PC-3 (cell line): ENCODE measurements around the gene IL1B. TPM values are rescaled to one million over a fixed set of nuclear protein-coding genes. Genes with fewer than 3 reads are reported as not detected.
A peak's percentile ranks its signal among the peaks of the same experiment; 100 is the strongest.

Experiments
- ATAC-seq: fragments of 200-7000 bp; cut with Tn5 transposase; 2 replicates; pipeline ENCODE4 v1.9.1; 2020; ENCODE audit warnings: mild to moderate bottlenecking, moderate library complexity
- BruUV-seq: library from RNA; stranded (reverse); fragments of 400-500 nt; replicated peaks from 2 replicates; lab custom pipeline; 2021; lab: Mats Ljungman, UMichigan
- CTCF ChIA-PET: fragments of 300-600 bp; sonication (Branson Sonifier 250); formaldehyde crosslinking; loops from one replicate; lab custom pipeline; 2022; ENCODE audit warnings: antibody characterized with exemption; lab: Charles Lee
- POLR2A ChIA-PET: fragments of 300-600 bp; sonication (Branson Sonifier 250); formaldehyde crosslinking; loops from one replicate; lab custom pipeline; 2022; ENCODE audit warnings: antibody characterized with exemption; ENCODE audit not compliant: unreplicated experiment; lab: Charles Lee
- DNase-seq: peaks from one replicate; pipeline ENCODE4 v3.0.0-alpha.2; 2015
- H2AFZ ChIP-seq: fragments of 300-600 bp; sonication (generic); 2 replicates; pipeline ENCODE4 v1.6.0; 2016; ENCODE audit warnings: antibody characterized with exemption, low read length
- H3F3A ChIP-seq: fragments of 300-600 bp; sonication (generic); one replicate; pipeline ENCODE4 v1.6.0; 2017; ENCODE audit warnings: antibody characterized with exemption, low read length, control low read depth, mild to moderate bottlenecking; ENCODE audit not compliant: unreplicated experiment
- H3K27ac ChIP-seq: fragments of 300-600 bp; sonication (generic); 2 replicates; pipeline ENCODE4 v1.5.1; 2016; ENCODE audit warnings: mild to moderate bottlenecking, low read length
- H3K27me3 ChIP-seq: fragments of 300-600 bp; sonication (generic); 2 replicates; pipeline ENCODE4 v1.6.1; 2016; ENCODE audit warnings: low read length, mixed read lengths
- H3K36me3 ChIP-seq: fragments of 300-600 bp; sonication (generic); 2 replicates; pipeline ENCODE4 v1.6.1; 2016; ENCODE audit warnings: low read depth, mixed run types, low read length, mixed read lengths
- H3K4me1 ChIP-seq: fragments of 300-600 bp; sonication (generic); 2 replicates; pipeline ENCODE4 v1.5.1; 2016; ENCODE audit warnings: low read length; ENCODE audit not compliant: insufficient read depth
- H3K4me2 ChIP-seq: fragments of 300-600 bp; sonication (generic); 2 replicates; pipeline ENCODE4 v1.6.0; 2016; ENCODE audit warnings: low read length
- H3K4me3 ChIP-seq: fragments of 300-600 bp; sonication (generic); 2 replicates; pipeline ENCODE4 v1.5.1; 2016; ENCODE audit warnings: mild to moderate bottlenecking, low read length, mixed read lengths
- H3K79me2 ChIP-seq: fragments of 300-600 bp; sonication (generic); 2 replicates; pipeline ENCODE4 v1.6.1; 2017; ENCODE audit warnings: low read length, mixed read lengths
- H3K9ac ChIP-seq: fragments of 300-600 bp; sonication (generic); 2 replicates; pipeline ENCODE4 v1.6.0; 2016; ENCODE audit warnings: mild to moderate bottlenecking, low read length
- H3K9me2 ChIP-seq: fragments of 300-600 bp; sonication (generic); replicated peaks from 2 replicates; pipeline ENCODE4 v1.6.1; 2016; ENCODE audit warnings: mixed run types, low read length, mixed read lengths
- H3K9me3 ChIP-seq: fragments of 300-600 bp; sonication (generic); 2 replicates; pipeline ENCODE4 v1.6.1; 2016; ENCODE audit warnings: low read length, mixed read lengths
- H4K20me1 ChIP-seq: fragments of 300-600 bp; sonication (generic); 2 replicates; pipeline ENCODE4 v1.6.1; 2016; ENCODE audit warnings: low read length, mixed read lengths
- CTCF ChIP-seq: fragments of 300-600 bp; sonication (generic); conservative IDR thresholded peaks from 2 replicates; pipeline ENCODE4 v1.5.1; 2017; ENCODE audit warnings: antibody characterized with exemption, low read depth, mild to moderate bottlenecking, low read length
- EZH2 ChIP-seq: fragments of 300-600 bp; sonication (generic); IDR thresholded peaks from one replicate; pipeline ENCODE4 v1.6.1; 2017; ENCODE audit warnings: antibody characterized with exemption, mild to moderate bottlenecking, low read length; ENCODE audit not compliant: unreplicated experiment
- EZH2phosphoT487 ChIP-seq: fragments of 300-600 bp; sonication (generic); IDR thresholded peaks from 2 replicates; pipeline ENCODE4 v1.6.1; 2018; ENCODE audit warnings: mild to moderate bottlenecking, antibody characterized with exemption, low read length, borderline replicate concordance
- intact Hi-C: fragments of 100-400 bp; cut with micrococcal nuclease; formaldehyde crosslinking; loops from 2 replicates; pipeline ENCODE4 v1.9.0; 2023
- total RNA-seq: library from RNA; depleted of rRNA; stranded (reverse); fragments of >200 nt; gene quantifications from 2 replicates; pipeline ENCODE4 v1.2.3, GENCODE V29; 2014; rRNA removed

The IL1B gene
- total RNA-seq, 1 experiment from 2014 or later = 67.5 TPM

GRCh38 chr2:112783187-112783714, 53.3 kb downstream of the IL1B start:
- Histone ChIP-seq H3K27ac (no peak overlapping the region), H3K9ac (no peak overlapping the region), H4K20me1 (no peaks in the 10 kb centered on the region), H3K4me3 (no peak overlapping the region), H3K4me2 (peak overlapping the region; percentile 71), H3K79me2 (no peaks in the 10 kb centered on the region), H3K4me1 (peaks cover 26% of the 10 kb centered on the region), H3F3A (no peaks in the 10 kb centered on the region), H3K9me2 (no peaks in the 10 kb centered on the region), H3K27me3 (no peaks in the 10 kb centered on the region), H3K36me3 (no peaks in the 10 kb centered on the region), H3K9me3 (no peaks in the 10 kb centered on the region), H2AFZ (no peak overlapping the region)
- TF ChIP-seq CTCF = no peak
- TF ChIP-seq EZH2phosphoT487 = no peak
- intact Hi-C loops = no loop called here
- BruUV-seq = no TSS peak
- ChIA-PET CTCF (no interaction called here), POLR2A (no interaction called here)
- ATAC-seq (no peak), DNase-seq (no peak)

GRCh38 chr2:112782234-112782799, 54.3 kb downstream of the IL1B start:
- no peaks in the 10 kb centered on the region for H3K9me2 ChIP-seq
- POLR2A ChIA-PET = no interaction called here
- no peaks in the 10 kb centered on the region for H3K27me3 ChIP-seq
- H3K4me3 ChIP-seq = no peak overlapping the region
- CTCF ChIA-PET = no interaction called here
- H4K20me1 ChIP-seq = no peaks in the 10 kb centered on the region
- intact Hi-C loops = no loop called here
- no peak overlapping the region for H3K27ac ChIP-seq
- ATAC-seq = no peak
- no TSS peak for BruUV-seq
- no peak for DNase-seq
- H3K36me3 ChIP-seq = no peaks in the 10 kb centered on the region
- H3K4me1 ChIP-seq = peaks cover 21% of the 10 kb centered on the region
- no peaks in the 10 kb centered on the region for H3K9me3 ChIP-seq
- H2AFZ ChIP-seq = no peak overlapping the region
- H3F3A ChIP-seq = no peaks in the 10 kb centered on the region
- no peak for TF ChIP-seq EZH2phosphoT487
- TF ChIP-seq CTCF = no peak
- no peak for TF ChIP-seq EZH2
- no peaks in the 10 kb centered on the region for H3K79me2 ChIP-seq
- no peak overlapping the region for H3K9ac ChIP-seq
- H3K4me2 ChIP-seq = no peak overlapping the region

Other genes with a start within 250 kb of the IL1B start
- gene SLC20A1, start 190.8 kb downstream of the IL1B start, total RNA-seq = 209 and 257 TPM in 2 replicates
- gene NT5DC4, start 115.8 kb downstream of the IL1B start, total RNA-seq = 0.04 TPM in 1 of 2 replicates, not detected in the other
- gene CKAP2L, start 72.2 kb downstream of the IL1B start, total RNA-seq = 16.0 and 20.7 TPM in 2 replicates
- gene IL1A, start 52.3 kb downstream of the IL1B start, total RNA-seq = 0.11 TPM in 1 of 2 replicates, not detected in the other
- gene IL37, start 74.4 kb upstream of the IL1B start, total RNA-seq = 1.6 and 2.6 TPM in 2 replicates
- gene IL36G, start 141.2 kb upstream of the IL1B start, total RNA-seq = 0.62 TPM in 1 of 2 replicates, not detected in the other
- not detected in 2 replicates for gene IL36A, start 168.7 kb upstream of the IL1B start, total RNA-seq
- not detected in 2 replicates for gene IL36B, start 216.1 kb upstream of the IL1B start, total RNA-seq
- 0.36 TPM in 1 of 2 replicates, not detected in the other for gene IL36RN, start 222.4 kb upstream of the IL1B start, total RNA-seq
- not detected in 2 replicates for gene IL1F10, start 231.2 kb upstream of the IL1B start, total RNA-seq